C1 segment of cervical spinal cord (tissue), 14 donors: ENCODE measurements around the gene KRT31.
"Not testable (repeated sequence)": the region's sequence is repeated elsewhere in the genome, so short reads cannot be mapped to it uniquely, and the experiment has no call there.

Experiments
- DNase-seq, 14 donors: peaks; one replicate each; lab custom pipeline; 2025; lab: John Stamatoyannopoulos, UW

The KRT31 gene

DNA sequence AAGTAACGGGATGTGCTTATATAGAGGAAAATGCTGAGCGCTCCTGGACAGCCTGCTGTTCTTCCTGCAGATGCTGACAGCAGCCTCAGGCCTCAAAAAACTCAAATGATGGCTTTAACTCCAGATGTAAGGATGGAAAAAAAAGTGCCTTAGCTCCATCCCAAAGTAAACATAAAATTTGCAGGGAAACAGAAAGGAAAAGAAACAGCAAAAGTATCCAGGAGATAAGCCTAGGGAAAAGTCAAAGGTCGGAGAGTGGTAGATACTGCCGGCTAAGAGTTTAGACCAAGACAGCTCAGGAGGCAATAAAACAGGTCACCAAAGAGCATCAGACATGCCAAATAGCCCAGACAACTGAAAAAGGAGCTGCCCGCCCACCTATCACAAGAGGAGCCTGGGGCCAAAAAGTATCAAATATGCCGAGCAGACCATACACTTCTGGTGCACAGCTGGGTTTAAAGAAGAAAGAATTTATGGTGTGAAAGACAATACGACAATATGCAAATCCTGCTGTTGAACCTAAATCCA is 6.9 kb downstream of the KRT31 start:
- no peak for DNase-seq

- DNase-seq, result no peak
Measured at GRCh38 chr17:41387670-41388069, 9.7 kb downstream of the KRT31 start.

GRCh38 chr17:41386227-41386626 is 11.2 kb downstream of the KRT31 start:
- no peak for DNase-seq

- no peak for DNase-seq
Measured at GRCh38 chr17:41383690-41384089, 13.7 kb downstream of the KRT31 start.

GRCh38 chr17:41382394-41382793 is 15.0 kb downstream of the KRT31 start:
- DNase-seq, result no peak

GRCh38 chr17:41381943-41382342 is 15.5 kb downstream of the KRT31 start, which contains the start of gene KRT34:
TSS of gene KRT34 (minus strand) at chr17:41382306. CDS start at chr17:41382246, 60 bp downstream.
- DNase-seq, result not testable (repeated sequence)

- not testable (repeated sequence) for DNase-seq
Measured at GRCh38 chr17:41380091-41380490, 17.3 kb downstream of the KRT31 start.

- no peak for DNase-seq
Measured at GRCh38 chr17:41377546-41377945, 19.9 kb downstream of the KRT31 start.

- no peak for DNase-seq
Measured at GRCh38 chr17:41369713-41370112, 27.7 kb downstream of the KRT31 start, which contains the start of gene KRT33B. TSS of gene KRT33B (minus strand) at chr17:41369813. CDS start at chr17:41369750, 63 bp downstream.

DNA sequence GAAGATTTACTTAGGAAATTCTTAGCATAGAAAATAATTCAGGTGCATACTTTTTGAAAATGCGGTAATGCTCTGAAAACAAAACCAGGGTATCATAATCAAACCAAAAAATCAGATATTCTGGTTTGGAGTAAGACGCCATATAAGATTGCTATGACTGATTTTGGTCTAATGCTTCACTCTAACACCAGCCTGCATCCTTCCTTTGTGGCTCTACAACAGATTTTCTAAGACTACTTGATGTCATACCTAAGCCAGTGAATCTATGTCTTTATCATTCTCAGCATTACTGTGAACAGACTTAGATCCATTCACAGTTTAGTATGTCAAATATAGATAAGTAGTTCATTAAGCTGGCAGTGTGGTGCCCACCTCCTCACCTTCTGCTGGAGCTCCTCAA is 28.4 kb downstream of the KRT31 start:
- DNase-seq, result no peak

DNA sequence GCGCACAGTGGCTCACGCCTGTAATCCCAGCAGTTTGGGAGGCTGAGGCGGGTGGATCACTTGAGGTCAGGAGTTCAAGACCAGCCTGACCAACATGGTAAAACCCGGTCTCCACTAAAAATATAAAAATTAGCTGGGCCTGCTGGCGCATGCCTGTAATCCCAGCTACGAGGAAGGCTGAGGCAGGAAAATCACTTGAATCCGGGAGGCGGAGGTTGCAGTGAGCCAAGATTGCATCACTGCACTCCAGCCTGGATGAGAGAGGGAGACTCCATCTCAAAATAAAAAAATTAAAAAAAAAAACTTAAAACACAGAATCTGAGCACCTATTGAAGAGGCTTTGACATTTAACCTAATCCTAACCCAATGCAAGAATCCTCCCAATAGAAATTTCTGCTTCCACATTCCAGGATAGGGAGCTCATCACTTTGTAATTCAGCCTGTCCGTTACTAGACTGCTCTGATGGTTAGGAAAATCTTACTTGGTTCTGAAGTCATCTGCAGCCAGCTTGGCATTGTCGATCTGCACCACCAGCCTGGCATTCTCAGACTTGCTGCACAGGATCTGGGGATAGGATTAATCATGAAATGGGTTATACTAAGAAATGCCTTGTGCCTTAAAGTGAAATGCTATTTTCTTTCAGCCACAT is 29.9 kb downstream of the KRT31 start:
- DNase-seq, result no peak

DNA sequence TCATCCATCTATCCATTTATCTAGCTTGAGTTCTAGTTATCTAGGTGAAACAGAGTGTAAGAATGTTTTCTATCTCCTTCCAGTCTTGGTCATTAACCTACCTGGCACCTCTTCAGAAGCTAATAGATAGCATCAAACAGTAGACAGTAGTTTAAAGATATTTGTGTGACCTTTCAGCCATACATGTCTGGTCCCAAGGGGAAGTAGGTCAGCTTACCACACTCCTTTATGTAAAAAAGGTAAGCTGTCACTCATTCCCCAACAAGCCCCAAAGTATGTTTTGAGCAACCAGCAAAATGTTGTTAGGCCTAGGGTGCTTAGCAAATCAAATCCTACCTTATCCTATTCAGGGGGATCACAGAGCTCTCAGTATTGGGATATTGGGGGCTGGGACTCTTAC is 31.3 kb downstream of the KRT31 start:
- DNase-seq, result no peak

DNA sequence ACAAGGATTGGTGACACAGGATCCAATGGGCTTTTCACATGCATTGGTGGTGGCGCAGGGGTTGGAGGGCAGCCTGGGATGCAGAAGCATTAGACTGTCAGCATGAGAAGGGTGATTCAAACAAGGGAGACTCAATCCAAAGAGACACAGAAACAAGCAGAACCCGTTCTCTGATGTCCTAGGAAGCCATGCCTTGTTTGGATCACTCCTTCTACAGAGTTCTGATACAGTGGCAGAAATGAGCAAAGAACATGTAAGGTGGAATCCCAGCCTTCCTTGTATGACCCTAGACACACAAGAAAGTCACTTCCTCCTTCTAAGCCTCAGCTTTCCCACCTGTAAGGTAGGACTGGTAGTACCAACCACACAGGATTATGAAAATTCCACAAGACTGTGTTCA is 33.5 kb downstream of the KRT31 start:
- no peak for DNase-seq

- DNase-seq, result no peak
Measured at GRCh38 chr17:41360296-41360995, 37.0 kb downstream of the KRT31 start.

DNA sequence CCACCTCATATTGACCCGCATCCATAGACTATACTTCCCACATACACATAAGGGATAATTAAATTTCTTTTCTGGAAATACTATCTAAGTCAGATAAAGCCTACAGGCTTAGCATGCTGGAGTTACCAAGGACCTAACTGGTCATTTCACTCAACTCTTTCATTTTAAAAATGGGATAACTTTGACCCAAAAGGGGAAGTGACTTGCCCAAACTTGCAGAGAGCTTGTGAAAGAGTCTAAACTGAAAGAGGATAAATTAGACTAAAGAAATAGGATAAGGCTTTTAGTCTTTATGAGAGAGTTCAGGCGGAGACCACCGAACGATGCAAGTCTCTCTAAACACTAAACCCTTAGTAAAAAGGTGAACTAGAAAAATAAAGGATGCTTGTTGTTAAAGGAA is 42.9 kb downstream of the KRT31 start:
- DNase-seq, result no peak

GRCh38 chr17:41352597-41353366 is 44.6 kb downstream of the KRT31 start:
- DNase-seq, result no peak

- DNase-seq, result no peak
Measured at GRCh38 chr17:41351177-41351576, 46.2 kb downstream of the KRT31 start.

- DNase-seq, result not testable (repeated sequence)
Measured at GRCh38 chr17:41350381-41350878, 47.0 kb downstream of the KRT31 start, which contains the start of gene KRT33A. TSS of gene KRT33A (minus strand) at chr17:41350828. CDS start at chr17:41350767, 61 bp downstream.

GRCh38 chr17:41347869-41348760 is 49.3 kb downstream of the KRT31 start:
- no peak for DNase-seq

- not testable (repeated sequence) for DNase-seq
Measured at GRCh38 chr17:41346421-41346820, 51.0 kb downstream of the KRT31 start.

DNA sequence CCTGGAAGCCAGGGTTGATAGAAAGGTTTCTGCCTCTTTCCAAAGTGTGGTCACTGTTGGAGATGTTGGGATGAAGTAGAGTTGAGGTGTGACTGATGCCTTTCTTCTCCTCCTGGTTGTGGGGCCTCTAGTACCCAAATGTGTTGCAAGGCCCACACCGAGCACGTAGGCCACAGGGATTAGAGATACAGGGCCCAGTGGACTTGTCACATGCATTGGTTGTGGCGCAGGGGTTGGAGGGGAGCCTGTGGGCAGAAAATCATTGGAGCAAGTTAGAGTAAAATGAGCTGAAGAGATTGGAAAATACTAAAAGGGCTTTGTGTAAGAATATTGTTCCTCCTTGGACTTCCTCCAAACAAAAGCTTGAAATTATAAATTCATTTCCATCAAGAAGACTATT is 51.4 kb downstream of the KRT31 start:
- no peak for DNase-seq
